Fibroblast of lung (primary cell): ENCODE data around the gene TFAM. TPM values are rescaled to one million over a fixed set of nuclear protein-coding genes. Genes with fewer than 3 reads are reported as not detected.

Source experiments
- DNase-seq, 2 donors: peaks; one replicate each; pipeline versions ENCODE4 v3.0.0 to v3.0.0-alpha.2; 2010; ENCODE audit warnings: low read depth in 2 of 2
- H2AFZ ChIP-seq: 2 replicates; pipeline ENCODE4 v1.5.1; 2012; ENCODE audit warnings: low read length, control low read depth, inconsistent platforms
- H3K27ac ChIP-seq: 2 replicates; pipeline ENCODE4 v1.5.1; 2011; ENCODE audit warnings: low read length, control low read depth; ENCODE audit not compliant: insufficient read depth
- H3K27me3 ChIP-seq: 2 replicates; pipeline ENCODE4 v1.5.1; 2011; ENCODE audit warnings: mild to moderate bottlenecking, low read length; ENCODE audit not compliant: control insufficient read depth, insufficient read depth
- H3K36me3 ChIP-seq: 2 replicates; pipeline ENCODE4 v1.5.1; 2011; ENCODE audit warnings: low read length; ENCODE audit not compliant: control insufficient read depth, insufficient read depth
- H3K4me1 ChIP-seq: 2 replicates; pipeline ENCODE4 v1.5.1; 2011; ENCODE audit warnings: low read length; ENCODE audit not compliant: control insufficient read depth, insufficient read depth; ENCODE audit errors: extremely low read depth
- H3K4me2 ChIP-seq: 2 replicates; pipeline ENCODE4 v1.5.1; 2011; ENCODE audit warnings: low read length, control low read depth; ENCODE audit not compliant: insufficient read depth; ENCODE audit errors: extremely low read depth
- H3K4me3 ChIP-seq, 4 experiments: fragments of 200-600 bp in 1 of 4; sonication (generic) in 1 of 4; replicated peaks in 1 of 4; 2 replicates each; pipeline ENCODE4 v1.5.1; 2011 to 2016; ENCODE audit warnings: low read length in 4 of 4, low read depth in 3 of 4, mild to moderate bottlenecking in 3 of 4, control low read depth in 2 of 4, inconsistent platforms in 1 of 4, mixed read lengths in 1 of 4; ENCODE audit not compliant: insufficient read depth in 1 of 4; ENCODE audit errors: control extremely low read depth in 1 of 4
- H3K79me2 ChIP-seq: 2 replicates; pipeline ENCODE4 v1.5.1; 2012; ENCODE audit warnings: mild to moderate bottlenecking, low read length, inconsistent platforms; ENCODE audit not compliant: control insufficient read depth, insufficient read depth
- H3K9ac ChIP-seq: 2 replicates; pipeline ENCODE4 v1.5.1; 2011; ENCODE audit warnings: mild to moderate bottlenecking, low read length, control low read depth; ENCODE audit not compliant: insufficient read depth
- H3K9me3 ChIP-seq: 2 replicates; pipeline ENCODE4 v1.5.1; 2012; ENCODE audit warnings: low read depth, low read length; ENCODE audit not compliant: control insufficient read depth, insufficient read depth
- H4K20me1 ChIP-seq: 2 replicates; pipeline ENCODE4 v1.5.1; 2011; ENCODE audit warnings: low read length; ENCODE audit not compliant: control insufficient read depth, insufficient read depth; ENCODE audit errors: extremely low read depth
- CTCF ChIP-seq, 2 donors: IDR thresholded peaks in 1 of 2; conservative IDR thresholded peaks in 1 of 2; 1 replicate in 1 of 2; 2 replicates in 1 of 2; pipeline ENCODE4 v1.5.1; 2011 to 2012; ENCODE audit warnings: low read length in 2 of 2, control low read depth in 1 of 2, inconsistent platforms in 1 of 2, low read depth in 1 of 2, mild to moderate bottlenecking in 1 of 2
- EZH2 ChIP-seq: IDR thresholded peaks from 2 replicates; pipeline ENCODE4 v1.5.1; 2012; ENCODE audit warnings: low read length, control low read depth, mild to moderate bottlenecking; ENCODE audit errors: missing control alignments
- polyA plus RNA-seq, 2 donors: library from polyadenylated mRNA; depleted of rRNA in 1 of 2; stranded (reverse) in 1 of 2; unstranded in 1 of 2; fragments of >200 nt; gene quantifications; 2 replicates each; pipeline ENCODE4 v1.2.1, GENCODE V29; 2011 to 2012; ENCODE audit warnings: missing spikeins in 1 of 2
- total RNA-seq: library from RNA; depleted of rRNA; stranded (reverse); fragments of >200 nt; gene quantifications from 2 replicates; pipeline ENCODE4 v1.2.1, GENCODE V29; 2014

Gene TFAM
- total and polyA plus RNA-seq, 2 donors (not counting 1 experiment from before 2014, with no cell fraction given), result 14.9 to 21.1 TPM

- H3K9me3 ChIP-seq, result no peaks in the 10 kb centered on the region
- H4K20me1 ChIP-seq, result no peaks in the 10 kb centered on the region
- H3K27me3 ChIP-seq, result no peaks in the 10 kb centered on the region
- H3K79me2 ChIP-seq, result no peaks in the 10 kb centered on the region
- no peaks in the 10 kb centered on the region for H3K36me3 ChIP-seq
- no peak overlapping the region for H3K4me3 ChIP-seq
- peak; percentile 94 to 100 for DNase-seq
- no peak overlapping the region for H2AFZ ChIP-seq
- H3K27ac ChIP-seq, result peak overlapping the region; percentile 55
- peak overlapping the region; percentile 56 for H3K4me2 ChIP-seq
- no peak for TF ChIP-seq EZH2
- TF ChIP-seq CTCF (conservative IDR thresholded peaks at IDR 0.05 in 1 of 2, IDR thresholded peaks at IDR 0.05 in 1 of 2; ENCODE audit: low read depth in 1 of 2, low read length in 2 of 2), result peak in 1 of 2 donors; percentile 4
- H3K9ac ChIP-seq, result no peak overlapping the region
- H3K4me1 ChIP-seq, result peaks cover 20% of the 10 kb centered on the region
These were observed 50.2 kb downstream of the TFAM start for GRCh38 chr10:58435297-58435985.

GRCh38 chr10:58436071-58436470, 50.9 kb downstream of the TFAM start:
- H3K9me3 ChIP-seq, result no peaks in the 10 kb centered on the region
- DNase-seq, result peak in 1 of 2 donors; percentile 55
- no peak overlapping the region for H3K9ac ChIP-seq
- H3K27me3 ChIP-seq, result no peaks in the 10 kb centered on the region
- H3K79me2 ChIP-seq, result no peaks in the 10 kb centered on the region
- peak overlapping the region; percentile 25 for H3K4me2 ChIP-seq
- H3K27ac ChIP-seq, result peak overlapping the region; percentile 55
- no peaks in the 10 kb centered on the region for H3K36me3 ChIP-seq
- H2AFZ ChIP-seq, result no peak overlapping the region
- no peak overlapping the region for H3K4me3 ChIP-seq
- H3K4me1 ChIP-seq, result peaks cover 20% of the 10 kb centered on the region
- H4K20me1 ChIP-seq, result no peaks in the 10 kb centered on the region
- no peak for TF ChIP-seq CTCF (conservative IDR thresholded peaks at IDR 0.05 in 1 of 2, IDR thresholded peaks at IDR 0.05 in 1 of 2; ENCODE audit: low read depth in 1 of 2, low read length in 2 of 2)
- no peak for TF ChIP-seq EZH2

GRCh38 chr10:58438340-58438871, 53.2 kb downstream of the TFAM start:
- H3K27ac ChIP-seq, result no peak overlapping the region
- TF ChIP-seq EZH2 (no peak), CTCF (conservative IDR thresholded peaks at IDR 0.05 in 1 of 2, IDR thresholded peaks at IDR 0.05 in 1 of 2; ENCODE audit: low read depth in 1 of 2, low read length in 2 of 2) (no peak)
- H4K20me1 ChIP-seq, result no peaks in the 10 kb centered on the region
- H3K27me3 ChIP-seq, result no peaks in the 10 kb centered on the region
- peak overlapping the region; percentile 56 for H3K4me2 ChIP-seq
- H2AFZ ChIP-seq, result no peak overlapping the region
- no peak overlapping the region for H3K4me3 ChIP-seq
- H3K9ac ChIP-seq, result no peak overlapping the region
- H3K36me3 ChIP-seq, result no peaks in the 10 kb centered on the region
- H3K9me3 ChIP-seq, result no peaks in the 10 kb centered on the region
- peaks cover 20% of the 10 kb centered on the region for H3K4me1 ChIP-seq
- no peaks in the 10 kb centered on the region for H3K79me2 ChIP-seq
- peak; percentile 81 to 86 for DNase-seq
